H1 (cell line): ENCODE results near the gene RBM20. TPM values are rescaled to one million over a fixed set of nuclear protein-coding genes. Genes with fewer than 3 reads are reported as not detected.

Source experiments
- CTCF ChIA-PET: fragments of 300-600 bp; sonication (Branson Sonifier 250); formaldehyde crosslinking; loops from one replicate; lab custom pipeline; 2021; ENCODE audit not compliant: partially characterized antibody; lab: Charles Lee
- POLR2A ChIA-PET: fragments of 300-600 bp; sonication (Branson Sonifier 250); formaldehyde crosslinking; loops from one replicate; lab custom pipeline; 2021; ENCODE audit warnings: inconsistent platforms; ENCODE audit not compliant: partially characterized antibody; lab: Charles Lee
- DNase-seq, 2 experiments: peaks; one replicate each; pipeline versions ENCODE4 v3.0.0 to v3.0.0-alpha.2; 2010 to 2022; ENCODE audit warnings: low spot score in 2 of 2, low read depth in 1 of 2, mixed read lengths in 1 of 2
- FAIRE-seq: peaks from 2 replicates; lab custom pipeline; 2011; peaks lifted over from hg19 to GRCh38; lab: Jason Lieb, UNC
- H2AFZ ChIP-seq: 2 replicates; pipeline ENCODE4 v1.8.1; 2012; ENCODE audit warnings: low read length, inconsistent platforms
- H2AK5ac ChIP-seq: 2 replicates; pipeline ENCODE4 v1.6.1; 2013; ENCODE audit warnings: low read depth, low read length
- H2BK120ac ChIP-seq: replicated peaks from 2 replicates; pipeline ENCODE3; 2013; ENCODE audit warnings: low read depth, low read length, inconsistent platforms
- H2BK12ac ChIP-seq: 2 replicates; pipeline ENCODE4 v1.6.1; 2013; ENCODE audit warnings: low read depth, low read length
- H2BK15ac ChIP-seq: 2 replicates; pipeline ENCODE4 v1.6.1; 2013; ENCODE audit warnings: low read length
- H2BK20ac ChIP-seq: 2 replicates; pipeline ENCODE4 v1.6.1; 2013; ENCODE audit warnings: low read length
- H2BK5ac ChIP-seq: 2 replicates; pipeline ENCODE4 v1.6.1; 2013; ENCODE audit warnings: low read depth, low read length
- H3K14ac ChIP-seq: 2 replicates; pipeline ENCODE4 v1.6.1; 2013; ENCODE audit warnings: inconsistent platforms; ENCODE audit not compliant: insufficient read length
- H3K18ac ChIP-seq: 2 replicates; pipeline ENCODE4 v1.6.1; 2013; ENCODE audit warnings: low read length; ENCODE audit errors: extremely low read depth
- H3K23ac ChIP-seq: 2 replicates; pipeline ENCODE4 v1.6.1; 2013; ENCODE audit warnings: inconsistent platforms; ENCODE audit not compliant: insufficient read length
- H3K23me2 ChIP-seq: 2 replicates; pipeline ENCODE4 v1.6.1; 2013; ENCODE audit warnings: low read depth, low read length
- H3K27ac ChIP-seq: 2 replicates; pipeline ENCODE4 v1.6.1; 2011; ENCODE audit warnings: low read depth, low read length, inconsistent platforms
- H3K27me3 ChIP-seq, 4 experiments: replicated peaks in 1 of 4; 1 replicate in 1 of 4; 2 replicates in 3 of 4; pipeline versions ENCODE4 v1.6.1 to v1.8.1; 2011 to 2013; ENCODE audit warnings: low read length in 3 of 4, mild to moderate bottlenecking in 3 of 4, inconsistent platforms in 2 of 4, mixed read lengths in 2 of 4, moderate library complexity in 1 of 4; ENCODE audit not compliant: control insufficient read depth in 3 of 4, insufficient read depth in 3 of 4; ENCODE audit errors: extremely low read depth in 1 of 4
- H3K36me3 ChIP-seq, 4 experiments: 2 replicates each; pipeline versions ENCODE4 v1.6.1 to v1.8.1; 2011 to 2013; ENCODE audit warnings: mild to moderate bottlenecking in 4 of 4, low read length in 3 of 4, moderate library complexity in 2 of 4, control low read depth in 1 of 4, inconsistent platforms in 1 of 4; ENCODE audit not compliant: insufficient read depth in 4 of 4, control insufficient read depth in 2 of 4
- H3K4ac ChIP-seq: replicated peaks from 2 replicates; pipeline ENCODE3; 2013; ENCODE audit warnings: low read length, low read depth, mixed read lengths, inconsistent platforms; ENCODE audit not compliant: insufficient read length
- H3K4me1 ChIP-seq, 4 experiments: replicated peaks in 1 of 4; 1 replicate in 1 of 4; 2 replicates in 3 of 4; pipeline versions ENCODE4 v1.6.1 to v1.8.1; 2011 to 2013; ENCODE audit warnings: low read length in 3 of 4, inconsistent platforms in 2 of 4, mixed read lengths in 1 of 4; ENCODE audit not compliant: insufficient read depth in 4 of 4, control insufficient read depth in 3 of 4
- H3K4me2 ChIP-seq, 2 experiments: 2 replicates each; pipeline versions ENCODE4 v1.6.1 to v1.8.1; 2011 to 2013; ENCODE audit warnings: low read depth in 2 of 2, low read length in 2 of 2, control low read depth in 1 of 2, inconsistent platforms in 1 of 2, mild to moderate bottlenecking in 1 of 2; ENCODE audit not compliant: insufficient read depth in 1 of 2
- H3K4me3 ChIP-seq, 4 experiments: fragments of 200-600, 300-600 bp in 1 of 4; sonication (generic), shearing (Covaris generic), sonication (Bioruptor Twin) in 1 of 4; 2 replicates each; pipeline versions ENCODE4 v1.5.1 to v1.8.1; 2011 to 2016; ENCODE audit warnings: low read length in 4 of 4, low read depth in 3 of 4, control low read depth in 2 of 4, inconsistent platforms in 2 of 4, mild to moderate bottlenecking in 2 of 4, mixed read lengths in 1 of 4, moderate library complexity in 1 of 4; ENCODE audit not compliant: insufficient read depth in 2 of 4; ENCODE audit errors: extremely low read depth in 1 of 4
- H3K56ac ChIP-seq: replicated peaks from 2 replicates; pipeline ENCODE3; 2013; ENCODE audit warnings: low read depth, mild to moderate bottlenecking, mixed read lengths, low read length, inconsistent platforms; ENCODE audit not compliant: insufficient read length
- H3K79me1 ChIP-seq: 2 replicates; pipeline ENCODE4 v1.6.1; 2013; ENCODE audit warnings: low read depth, low read length, control low read depth
- H3K79me2 ChIP-seq, 2 experiments: 2 replicates each; pipeline versions ENCODE4 v1.6.1 to v1.8.1; 2012 to 2013; ENCODE audit warnings: low read length in 2 of 2, mild to moderate bottlenecking in 2 of 2, inconsistent platforms in 1 of 2; ENCODE audit not compliant: insufficient read depth in 2 of 2, control insufficient read depth in 1 of 2
- H3K9ac ChIP-seq, 4 experiments: replicated peaks in 1 of 4; 1 replicate in 1 of 4; 2 replicates in 3 of 4; pipeline versions ENCODE4 v1.6.1 to v1.8.1; 2011 to 2013; ENCODE audit warnings: low read depth in 3 of 4, low read length in 3 of 4, control low read depth in 2 of 4, mild to moderate bottlenecking in 2 of 4, moderate library complexity in 2 of 4, inconsistent platforms in 1 of 4; ENCODE audit errors: extremely low read depth in 1 of 4
- H3K9me3 ChIP-seq, 2 experiments: 2 replicates each; pipeline versions ENCODE4 v1.6.1 to v1.8.1; 2012 to 2013; ENCODE audit warnings: mild to moderate bottlenecking in 2 of 2, moderate library complexity in 2 of 2, control low read depth in 1 of 2, inconsistent platforms in 1 of 2, low read depth in 1 of 2, low read length in 1 of 2, mixed read lengths in 1 of 2; ENCODE audit not compliant: insufficient read depth in 2 of 2
- H4K20me1 ChIP-seq, 2 experiments: replicated peaks in 1 of 2; 2 replicates each; pipeline versions ENCODE3 to v1.8.1; 2011 to 2013; ENCODE audit warnings: inconsistent platforms in 2 of 2, low read length in 2 of 2, mild to moderate bottlenecking in 1 of 2; ENCODE audit not compliant: insufficient read depth in 2 of 2, control insufficient read depth in 1 of 2
- H4K5ac ChIP-seq: 2 replicates; pipeline ENCODE4 v1.6.1; 2013; ENCODE audit warnings: low read length, low read depth, mixed read lengths, inconsistent platforms; ENCODE audit not compliant: insufficient read length
- H4K8ac ChIP-seq: 2 replicates; pipeline ENCODE4 v1.8.0; 2013; ENCODE audit warnings: mild to moderate bottlenecking, moderate library complexity, low read length, inconsistent platforms; ENCODE audit not compliant: insufficient read depth; ENCODE audit errors: extremely low read depth
- H4K91ac ChIP-seq: replicated peaks from 2 replicates; pipeline ENCODE3; 2013; ENCODE audit warnings: low read length, mixed read lengths, inconsistent platforms; ENCODE audit not compliant: insufficient read length
- ASH2L ChIP-seq: fragments of 200-600, 300-600 bp; sonication (generic); IDR thresholded peaks from one replicate; pipeline ENCODE4 v1.7.1; 2017; ENCODE audit warnings: low read length
- CBX8 ChIP-seq: fragments of 300-800, 300-1000 bp; sonication (generic); IDR thresholded peaks from 2 replicates; pipeline ENCODE4 v1.7.1; 2016; ENCODE audit warnings: low read depth, low read length, borderline replicate concordance
- TBP ChIP-seq: IDR thresholded peaks from 2 replicates; pipeline ENCODE4 v1.6.1; 2011; ENCODE audit warnings: low read depth, low read length, improper control_type of control experiment
- WGBS, 2 experiments: shearing (Covaris generic) in 1 of 2; methylation state at CpG; one replicate each; pipeline versions ENCODE4 v1.1.6 to v1.1.7; 2013 to 2015; ENCODE audit warnings: low lambda C conversion rate in 2 of 2, mixed read lengths in 2 of 2, inconsistent platforms in 1 of 2, low coverage in 1 of 2, missing lambda C conversion rate in 1 of 2; ENCODE audit not compliant: insufficient replicate concordance in 2 of 2, insufficient coverage in 1 of 2, insufficient read length in 1 of 2; ENCODE audit errors: extremely low coverage in 1 of 2, missing lambda C conversion rate in 1 of 2; 5-methylcytosine and 5-hydroxymethylcytosine counted together
- polyA plus RNA-seq, 7 experiments: library from polyadenylated mRNA; depleted of rRNA in 3 of 7; stranded (reverse) in 5 of 7; unstranded in 2 of 7; fragments of >200 nt in 5 of 7; fragments of 200-250 nt in 2 of 7; gene quantifications; 1 replicate in 5 of 7; 2 replicates in 1 of 7; 4 replicates in 1 of 7; pipeline versions ENCODE4 v1.2.1 to v1.2.3, GENCODE V29; 2011 to 2013; ENCODE audit warnings: missing spikeins in 2 of 7, mixed read lengths in 2 of 7
- total RNA-seq: library from RNA; stranded (reverse); fragmentation: NEBNext Ultra II Directional; extraction: Animal tissue kit (Norgen Biotek cat#: 25700); gene quantifications from 2 replicates; pipeline ENCODE4 v1.2.1, GENCODE V29; 2021

The RBM20 gene
- total and polyA plus RNA-seq, 2 of the 8 experiments (the other 6 are each of a cell fraction or from before 2014, with no cell fraction given), result 0.05 to 0.63 TPM

GRCh38 chr10:110842326-110842904 is 198.3 kb downstream of the RBM20 start:
- H2BK15ac ChIP-seq, result no peak overlapping the region
- no peak overlapping the region for H2BK20ac ChIP-seq
- H3K36me3 ChIP-seq, result no peaks in the 10 kb centered on the region
- no peak overlapping the region for H3K4me3 ChIP-seq
- H3K79me2 ChIP-seq, result no peaks in the 10 kb centered on the region
- no peak overlapping the region for H3K56ac ChIP-seq
- H2BK12ac ChIP-seq, result no peak overlapping the region
- H4K20me1 ChIP-seq, result no peaks in the 10 kb centered on the region
- no peak overlapping the region; the same call in 1 of the 2 replicates for H4K8ac ChIP-seq
- no peak overlapping the region for H3K18ac ChIP-seq
- no peaks in the 10 kb centered on the region for H3K79me1 ChIP-seq
- H3K9ac ChIP-seq, result no peak overlapping the region
- H3K27ac ChIP-seq, result no peak overlapping the region
- no peaks in the 10 kb centered on the region for H3K23me2 ChIP-seq
- H3K27me3 ChIP-seq, result no peaks in the 10 kb centered on the region
- FAIRE-seq, result no peak
- ChIA-PET POLR2A (interaction anchor here (0.9 kb wide), 1 partner anchor 30 kb away, joined by 4 read pairs; no protein-coding TSS in a partner anchor), CTCF (interaction anchor here (0.7 to 1.2 kb wide), 3 partner anchors 39 to 536 kb away, joined by 3 to 4 read pairs (median 4); no protein-coding TSS in a partner anchor)
- no peak overlapping the region for H2BK120ac ChIP-seq
- no peak overlapping the region for H3K4me2 ChIP-seq
- H3K14ac ChIP-seq, result no peak overlapping the region
- H3K23ac ChIP-seq, result no peak overlapping the region
- 75% methylated on average over 7 of the region's 7 CpGs; no CpG with 5 or more reads in 1 of the 2 experiments for WGBS, 2 experiments
- DNase-seq, result no peak
- no peak overlapping the region for H2BK5ac ChIP-seq
- H4K91ac ChIP-seq, result no peak overlapping the region
- TF ChIP-seq ASH2L (no peak), TBP (peak; percentile 65; the same call in 1 of the 2 replicates), CBX8 (no peak)
- no peak overlapping the region for H4K5ac ChIP-seq
- no peaks in the 10 kb centered on the region; a peak in 1 of 7 replicates for H3K4me1 ChIP-seq
- H2AK5ac ChIP-seq, result no peak overlapping the region
- H3K9me3 ChIP-seq, result no peaks in the 10 kb centered on the region
- no peak overlapping the region for H2AFZ ChIP-seq
- no peak overlapping the region for H3K4ac ChIP-seq
